ENCODE measurements around the gene MAPK7.

GRCh38 chr17:19384723-19385391 lies 6.6 kb downstream of the MAPK7 start:
- TF ChIP-seq, protein P1, sequence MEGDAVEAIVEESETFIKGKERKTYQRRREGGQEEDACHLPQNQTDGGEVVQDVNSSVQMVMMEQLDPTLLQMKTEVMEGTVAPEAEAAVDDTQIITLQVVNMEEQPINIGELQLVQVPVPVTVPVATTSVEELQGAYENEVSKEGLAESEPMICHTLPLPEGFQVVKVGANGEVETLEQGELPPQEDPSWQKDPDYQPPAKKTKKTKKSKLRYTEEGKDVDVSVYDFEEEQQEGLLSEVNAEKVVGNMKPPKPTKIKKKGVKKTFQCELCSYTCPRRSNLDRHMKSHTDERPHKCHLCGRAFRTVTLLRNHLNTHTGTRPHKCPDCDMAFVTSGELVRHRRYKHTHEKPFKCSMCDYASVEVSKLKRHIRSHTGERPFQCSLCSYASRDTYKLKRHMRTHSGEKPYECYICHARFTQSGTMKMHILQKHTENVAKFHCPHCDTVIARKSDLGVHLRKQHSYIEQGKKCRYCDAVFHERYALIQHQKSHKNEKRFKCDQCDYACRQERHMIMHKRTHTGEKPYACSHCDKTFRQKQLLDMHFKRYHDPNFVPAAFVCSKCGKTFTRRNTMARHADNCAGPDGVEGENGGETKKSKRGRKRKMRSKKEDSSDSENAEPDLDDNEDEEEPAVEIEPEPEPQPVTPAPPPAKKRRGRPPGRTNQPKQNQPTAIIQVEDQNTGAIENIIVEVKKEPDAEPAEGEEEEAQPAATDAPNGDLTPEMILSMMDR (IDR thresholded peaks at IDR 0.05) = no peak
- no peak for TF ChIP-seq POLR2A (IDR thresholded peaks at IDR 0.05)

All from lower leg skin (tissue), 3 donors.